ENCODE data around the gene HRH3. TPM values are rescaled to one million over a fixed set of nuclear protein-coding genes. Genes with fewer than 3 reads are reported as not detected.

HRH3 gene
- total RNA-seq, 4 donors from 2014 or later, result not detected

DNA sequence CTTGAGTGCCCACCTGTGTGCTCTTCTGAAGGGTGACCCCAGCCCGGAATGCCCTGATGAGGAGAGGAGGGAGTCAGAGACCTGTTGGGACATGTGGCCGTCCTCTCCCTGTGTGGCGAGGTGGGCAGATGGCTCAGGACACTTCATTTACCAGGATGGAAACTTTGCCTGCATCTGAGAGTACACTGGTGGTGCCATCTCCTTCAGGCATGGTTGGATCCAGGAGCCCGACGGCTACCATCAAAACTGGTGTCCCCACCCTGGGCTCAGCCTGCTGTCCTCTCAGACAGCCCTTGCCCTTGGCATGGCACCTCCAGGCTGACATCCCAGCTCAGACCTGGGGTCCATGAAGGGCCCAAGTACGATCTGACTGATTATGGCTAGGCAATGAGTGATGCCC lies 11.2 kb upstream of the HRH3 start:
- ATAC-seq (ENCODE audit: low FRiP score) (no peak), DNase-seq (ENCODE audit: low spot score) (no peak)
- TF ChIP-seq CTCF (IDR thresholded peaks at IDR 0.05), result no peak

DNA sequence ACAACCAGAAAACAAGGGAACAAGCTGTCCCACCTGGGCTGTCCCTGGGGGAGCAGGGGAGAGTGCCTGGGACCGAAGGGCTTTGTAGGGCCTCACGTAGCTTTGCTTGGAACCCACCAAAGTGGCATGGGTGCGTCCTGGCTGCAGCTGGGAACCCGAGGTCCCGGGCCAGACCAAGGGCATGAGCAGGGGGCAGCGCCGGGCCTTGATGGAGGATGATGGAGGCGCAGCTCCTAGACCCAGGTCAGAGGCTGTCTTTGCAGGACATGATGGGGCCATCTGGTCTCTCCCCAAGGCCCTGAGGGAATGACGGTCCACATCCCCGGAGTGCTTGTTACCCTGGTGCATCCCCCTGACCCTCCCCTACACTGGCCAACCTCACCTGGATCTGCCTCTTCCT lies 10.6 kb upstream of the HRH3 start:
- DNase-seq (ENCODE audit: low spot score) (no peak), ATAC-seq (ENCODE audit: low FRiP score) (no peak)
- TF ChIP-seq CTCF (IDR thresholded peaks at IDR 0.05), result no peak

GRCh38 chr20:62230276-62230675 lies 10.2 kb upstream of the HRH3 start:
- no peak for TF ChIP-seq CTCF (IDR thresholded peaks at IDR 0.05)
- ATAC-seq (ENCODE audit: low FRiP score) (no peak), DNase-seq (ENCODE audit: low spot score) (no peak)

DNA sequence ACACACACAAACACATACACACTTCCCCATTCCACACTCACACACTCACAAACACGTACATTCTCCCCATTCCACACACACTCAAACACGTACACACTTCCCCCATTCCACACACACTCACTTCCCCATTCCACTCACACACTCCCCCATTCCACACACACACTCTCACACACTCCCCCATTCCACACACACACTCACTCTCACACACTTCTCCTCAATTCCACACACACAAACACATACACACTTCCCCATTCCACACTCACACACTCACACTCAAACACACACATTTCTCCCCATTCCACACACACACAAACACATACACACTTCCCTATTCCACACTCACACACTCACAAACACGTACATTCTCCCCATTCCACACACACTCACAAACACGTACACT lies 9.6 kb upstream of the HRH3 start:
- TF ChIP-seq CTCF (IDR thresholded peaks at IDR 0.05), result no peak
- no peak for DNase-seq (ENCODE audit: low spot score)
- ATAC-seq (ENCODE audit: low FRiP score), result no peak

DNA sequence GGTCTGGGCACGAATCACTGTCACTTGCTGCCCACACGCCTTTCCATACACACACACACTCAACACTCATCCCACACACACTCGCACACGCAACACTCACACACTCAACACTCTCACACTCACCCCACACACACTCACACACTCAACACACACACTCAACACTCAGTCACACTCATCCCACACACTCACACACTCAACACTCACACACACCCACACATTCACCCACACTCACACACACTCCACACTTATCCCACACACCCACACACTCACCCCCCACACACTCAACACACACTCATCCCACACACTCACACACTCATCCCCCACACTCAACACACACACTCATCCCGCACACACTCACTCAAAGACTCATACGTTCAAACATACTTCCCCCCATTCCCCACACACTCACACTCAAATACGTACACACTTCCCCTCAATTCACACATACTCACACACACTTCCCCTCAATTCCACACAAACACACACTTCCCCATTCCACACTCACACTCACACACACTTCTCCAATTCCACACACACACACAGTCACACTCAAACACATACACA lies 9.0 kb upstream of the HRH3 start:
- ATAC-seq (ENCODE audit: low FRiP score) (no peak), DNase-seq (ENCODE audit: low spot score) (no peak)
- TF ChIP-seq CTCF (IDR thresholded peaks at IDR 0.05), result no peak

- ATAC-seq (ENCODE audit: low FRiP score) (no peak), DNase-seq (ENCODE audit: low spot score) (no peak)
- no peak for TF ChIP-seq CTCF (IDR thresholded peaks at IDR 0.05)
Measured at GRCh38 chr20:62227977-62228958, 8.2 kb upstream of the HRH3 start.

GRCh38 chr20:62227591-62227976 lies 7.5 kb upstream of the HRH3 start:
- ATAC-seq (ENCODE audit: low FRiP score), result no peak
- no peak for TF ChIP-seq CTCF (IDR thresholded peaks at IDR 0.05)

More at GRCh38 chr20:62227591-62227976, 7.5 kb upstream of the HRH3 start:
- no peak for DNase-seq (ENCODE audit: low spot score)

Measured in omental fat pad (tissue), 4 donors.